HEK293T (cell line): ENCODE measurements around the gene MKRN2OS.

ENCODE experiments used
- ARNT ChIP-seq: fragments of 450-650 bp; IDR thresholded peaks from 2 replicates; pipeline ENCODE4 v1.6.1; 2017; ENCODE audit warnings: mild to moderate bottlenecking
- BHLHE40 ChIP-seq: fragments of 450-650 bp; IDR thresholded peaks from 2 replicates; pipeline ENCODE4 v1.6.1; 2016; ENCODE audit warnings: mild to moderate bottlenecking, moderate library complexity, borderline replicate concordance
- CTBP1 ChIP-seq: fragments of 450-650 bp; IDR thresholded peaks from 2 replicates; pipeline ENCODE4 v1.6.1; 2016; ENCODE audit warnings: borderline replicate concordance
- ELF4 ChIP-seq: fragments of 450-650 bp; IDR thresholded peaks from 2 replicates; pipeline ENCODE4 v1.6.1; 2017; ENCODE audit warnings: antibody characterized with exemption
- FOXA1 ChIP-seq: fragments of 450-650 bp; IDR thresholded peaks from 2 replicates; pipeline ENCODE4 v1.6.1; 2016; ENCODE audit warnings: mild to moderate bottlenecking
- FOXK2 ChIP-seq: fragments of 450-650 bp; IDR thresholded peaks from 2 replicates; pipeline ENCODE4 v1.6.1; 2016; ENCODE audit warnings: mild to moderate bottlenecking
- FOXM1 ChIP-seq: fragments of 450-650 bp; IDR thresholded peaks from 2 replicates; pipeline ENCODE4 v1.6.1; 2017; ENCODE audit warnings: mild to moderate bottlenecking, borderline replicate concordance
- HDGF ChIP-seq: fragments of 450-650 bp; IDR thresholded peaks from 2 replicates; pipeline ENCODE4 v1.6.1; 2017; ENCODE audit warnings: antibody characterized with exemption, borderline replicate concordance
- LEF1 ChIP-seq: fragments of 450-650 bp; IDR thresholded peaks from 2 replicates; pipeline ENCODE4 v1.6.1; 2017; ENCODE audit warnings: mild to moderate bottlenecking, borderline replicate concordance
- NFRKB ChIP-seq: fragments of 450-650 bp; IDR thresholded peaks from 2 replicates; pipeline ENCODE4 v1.6.1; 2016; ENCODE audit warnings: mild to moderate bottlenecking, moderate library complexity
- SP1 ChIP-seq: fragments of 450-650 bp; IDR thresholded peaks from 2 replicates; pipeline ENCODE4 v1.6.1; 2017
- SUZ12 ChIP-seq: fragments of 450-650 bp; IDR thresholded peaks from 2 replicates; pipeline ENCODE4 v1.6.1; 2016; ENCODE audit warnings: mild to moderate bottlenecking
- TARDBP ChIP-seq: fragments of 450-650 bp; IDR thresholded peaks from 2 replicates; pipeline ENCODE4 v1.6.1; 2016

DNA sequence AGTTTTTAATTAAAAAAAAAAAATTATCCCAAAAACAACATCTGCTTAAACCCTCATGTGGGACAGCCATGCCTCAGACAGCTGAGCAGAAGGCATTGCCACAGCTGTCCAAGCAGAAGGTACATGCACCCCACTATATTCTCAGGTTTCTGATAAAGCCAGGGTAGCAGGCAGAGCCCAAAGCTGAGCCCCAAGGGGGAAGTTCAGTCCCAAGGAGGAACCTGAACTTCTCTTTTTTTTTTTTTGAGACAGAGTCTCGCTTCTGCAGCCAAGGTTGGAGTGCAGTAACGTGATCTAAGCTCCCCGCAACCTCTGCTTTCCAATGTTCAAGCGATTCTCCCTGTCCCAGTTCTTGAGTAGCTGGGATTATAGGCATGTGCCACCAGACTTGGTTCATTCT is 44.8 kb upstream of the MKRN2OS start:
- no peak for TF ChIP-seq SP1
- no peak for TF ChIP-seq FOXM1
- TF ChIP-seq ARNT = no peak
- no peak for TF ChIP-seq FOXA1
- TF ChIP-seq CTBP1 = no peak
- TF ChIP-seq LEF1 = no peak
- no peak for TF ChIP-seq SUZ12
- TF ChIP-seq TARDBP = no peak
- no peak for TF ChIP-seq FOXK2
- TF ChIP-seq NFRKB = no peak
- TF ChIP-seq BHLHE40 = no peak
- no peak for TF ChIP-seq HDGF
- TF ChIP-seq ELF4 = no peak
